HepG2 (cell line): ENCODE results near the gene TLCD3B. TPM values are rescaled to one million over a fixed set of nuclear protein-coding genes. Genes with fewer than 3 reads are reported as not detected.

ENCODE experiments used
- CC2D1A ChIP-seq: sonication (generic); formaldehyde crosslinking; IDR thresholded peaks from 2 replicates; pipeline ENCODE4 v1.8.1; 2023; ENCODE audit warnings: mild to moderate bottlenecking, missing genetic modification reagents
- ELF3 ChIP-seq: IDR thresholded peaks from 2 replicates; pipeline ENCODE4 v1.6.1; 2016; ENCODE audit warnings: missing genetic modification reagents, missing compliant biosample characterization
- FOXA1 ChIP-seq, 2 experiments: fragments of 450-650 bp in 1 of 2; sonication (generic) in 1 of 2; formaldehyde crosslinking in 1 of 2; IDR thresholded peaks; 2 replicates each; pipeline versions ENCODE4 v1.4.0 to v1.6.1; 2016 to 2020; ENCODE audit warnings: missing genetic modification reagents in 1 of 2
- HDAC2 ChIP-seq: sonication (generic); formaldehyde crosslinking; IDR thresholded peaks from 2 replicates; pipeline ENCODE4 v1.4.0; 2020; ENCODE audit warnings: missing genetic modification reagents
- NFRKB ChIP-seq: fragments of 450-650 bp; IDR thresholded peaks from 2 replicates; pipeline ENCODE4 v1.6.1; 2017
- PHF20 ChIP-seq: sonication (generic); formaldehyde crosslinking; IDR thresholded peaks from 2 replicates; pipeline ENCODE4 v1.5.0; 2020; ENCODE audit warnings: mild to moderate bottlenecking, missing genetic modification reagents
- PHF21A ChIP-seq: sonication (generic); formaldehyde crosslinking; IDR thresholded peaks from 2 replicates; pipeline ENCODE4 v1.5.0; 2020; ENCODE audit warnings: mild to moderate bottlenecking, missing genetic modification reagents
- SMAD9 ChIP-seq: sonication (generic); formaldehyde crosslinking; IDR thresholded peaks from 2 replicates; pipeline ENCODE4 v1.5.1; 2020; ENCODE audit warnings: mild to moderate bottlenecking, missing genetic modification reagents
- SMARCE1 ChIP-seq: fragments of 450-650 bp; IDR thresholded peaks from 2 replicates; pipeline ENCODE4 v1.6.1; 2017; ENCODE audit warnings: borderline replicate concordance
- TCF7 ChIP-seq: sonication (generic); IDR thresholded peaks from 2 replicates; pipeline ENCODE4 v1.6.1; 2016; ENCODE audit warnings: antibody characterized with exemption, low read depth
- TP53 ChIP-seq: sonication (generic); formaldehyde crosslinking; conservative IDR thresholded peaks from 2 replicates; pipeline ENCODE4 v1.4.0; 2020; ENCODE audit warnings: missing genetic modification reagents
- TSC22D2 ChIP-seq: sonication (generic); formaldehyde crosslinking; IDR thresholded peaks from 2 replicates; pipeline ENCODE4 v1.5.1; 2020; ENCODE audit warnings: missing genetic modification reagents, mild to moderate bottlenecking, borderline replicate concordance
- U2AF1 ChIP-seq: fragments of 200-400 bp; formaldehyde crosslinking; optimal IDR thresholded peaks from 2 replicates; pipeline ENCODE3; 2017; ENCODE audit warnings: mild to moderate bottlenecking, low read depth, low read length
- ZFX ChIP-seq: sonication (generic); formaldehyde crosslinking; IDR thresholded peaks from 2 replicates; pipeline ENCODE4 v1.4.0; 2020; ENCODE audit warnings: mild to moderate bottlenecking, low read depth, missing genetic modification reagents, moderate library complexity
- ZNF143 ChIP-seq: sonication (generic); formaldehyde crosslinking; IDR thresholded peaks from 2 replicates; pipeline ENCODE4 v1.4.0; 2020; ENCODE audit warnings: missing genetic modification reagents
- ZNF329 ChIP-seq: sonication (generic); formaldehyde crosslinking; IDR thresholded peaks from 2 replicates; pipeline ENCODE4 v1.9.0; 2021; ENCODE audit warnings: low read depth, mild to moderate bottlenecking, missing genetic modification reagents
- ZNF556 ChIP-seq: sonication (generic); formaldehyde crosslinking; IDR thresholded peaks from 2 replicates; pipeline ENCODE4 v1.4.0; 2020; ENCODE audit warnings: mild to moderate bottlenecking, missing genetic modification reagents, borderline replicate concordance
- ZNF672 ChIP-seq: sonication (generic); formaldehyde crosslinking; IDR thresholded peaks from 2 replicates; pipeline ENCODE4 v1.8.1; 2022; ENCODE audit warnings: missing genetic modification reagents
- polyA plus RNA-seq, 8 experiments: library from polyadenylated mRNA; depleted of rRNA in 3 of 8; stranded (reverse) in 7 of 8; unstranded in 1 of 8; fragments of >200 nt; fragmentation: Illumina TruSeq in 4 of 8; extraction: Trizol in 4 of 8; gene quantifications; 2 replicates each; pipeline versions ENCODE4 v1.2.1 to v1.2.3, GENCODE V29; 2011 to 2016; ENCODE audit warnings: low read depth in 4 of 8, missing spikeins in 1 of 8, mixed read lengths in 1 of 8; ENCODE audit not compliant: insufficient read depth in 1 of 8
- total RNA-seq, 5 experiments: library from RNA; depleted of rRNA; stranded (reverse); fragments of >200 nt; fragmentation: Illumina TruSeq; extraction: Trizol; gene quantifications; 2 replicates each; pipeline ENCODE4 v1.2.3, GENCODE V29; 2016; ENCODE audit warnings: low read depth in 1 of 5
- TF ChIP-seq, protein P1 (sequence below): sonication (generic); formaldehyde crosslinking; IDR thresholded peaks from 2 replicates; pipeline ENCODE4 v1.4.0; 2020; ENCODE audit warnings: low read depth, mild to moderate bottlenecking, missing genetic modification reagents
- TF ChIP-seq, protein P2 (sequence below): sonication (generic); formaldehyde crosslinking; IDR thresholded peaks from 2 replicates; pipeline ENCODE4 v1.5.1; 2020; ENCODE audit warnings: missing genetic modification reagents, mild to moderate bottlenecking, borderline replicate concordance
- TF ChIP-seq, protein P3 (sequence below): sonication (generic); formaldehyde crosslinking; IDR thresholded peaks from 2 replicates; pipeline ENCODE4 v1.5.0; 2020; ENCODE audit warnings: mild to moderate bottlenecking, missing genetic modification reagents, moderate library complexity
- TF ChIP-seq, protein P4 (sequence below): sonication (generic); formaldehyde crosslinking; IDR thresholded peaks from 2 replicates; pipeline ENCODE4 v1.5.1; 2020; ENCODE audit warnings: missing genetic modification reagents, mild to moderate bottlenecking, borderline replicate concordance

The TLCD3B gene
- total and polyA plus RNA-seq, 2 of the 13 experiments (the other 11 are each of a cell fraction or from before 2014, with no cell fraction given) = not detected

DNA sequence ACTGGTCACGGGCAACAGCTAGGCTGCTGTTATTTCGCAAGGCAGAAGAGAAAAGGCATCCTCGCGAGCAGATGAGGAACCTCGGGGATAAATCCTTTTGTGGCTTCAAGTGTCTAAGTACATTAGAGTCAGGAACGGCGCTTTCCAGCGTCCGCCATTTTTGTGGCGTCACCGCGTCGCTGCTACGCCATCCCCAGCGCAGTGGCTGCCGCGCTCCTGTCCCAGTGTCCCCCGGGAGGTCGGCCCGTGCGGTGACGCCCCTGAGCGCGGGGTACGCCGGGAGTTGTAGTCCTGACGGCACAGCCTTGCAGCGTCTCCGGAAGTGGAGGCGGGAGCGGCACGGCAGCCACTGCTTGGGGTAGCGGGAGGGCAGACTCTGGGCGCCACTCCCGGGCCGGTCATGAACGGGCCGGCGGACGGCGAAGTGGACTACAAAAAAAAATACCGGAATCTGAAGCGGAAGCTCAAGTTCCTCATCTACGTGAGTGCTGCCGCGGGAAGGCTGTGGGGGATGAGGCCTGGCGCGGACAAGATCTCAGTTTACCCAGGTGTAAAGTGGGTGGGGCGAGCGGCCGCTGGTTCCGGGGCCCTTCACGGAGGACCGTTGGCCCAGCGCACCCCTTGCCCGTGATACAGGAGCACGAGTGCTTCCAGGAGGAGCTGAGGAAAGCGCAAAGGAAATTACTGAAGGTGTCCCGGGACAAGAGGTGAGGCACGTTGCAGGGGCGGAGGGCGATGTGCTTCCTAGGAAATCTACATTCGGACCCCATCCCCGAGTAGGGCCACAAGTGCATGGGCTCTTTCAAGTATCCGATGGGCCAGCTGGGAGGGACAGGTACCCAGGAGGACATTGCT lies 34.9 kb downstream of the TLCD3B start, which contains the start of gene INO80E (continued):
- no peak for TF ChIP-seq ZNF672 (CRISPR knock-in tag)
- TF ChIP-seq, protein P1, sequence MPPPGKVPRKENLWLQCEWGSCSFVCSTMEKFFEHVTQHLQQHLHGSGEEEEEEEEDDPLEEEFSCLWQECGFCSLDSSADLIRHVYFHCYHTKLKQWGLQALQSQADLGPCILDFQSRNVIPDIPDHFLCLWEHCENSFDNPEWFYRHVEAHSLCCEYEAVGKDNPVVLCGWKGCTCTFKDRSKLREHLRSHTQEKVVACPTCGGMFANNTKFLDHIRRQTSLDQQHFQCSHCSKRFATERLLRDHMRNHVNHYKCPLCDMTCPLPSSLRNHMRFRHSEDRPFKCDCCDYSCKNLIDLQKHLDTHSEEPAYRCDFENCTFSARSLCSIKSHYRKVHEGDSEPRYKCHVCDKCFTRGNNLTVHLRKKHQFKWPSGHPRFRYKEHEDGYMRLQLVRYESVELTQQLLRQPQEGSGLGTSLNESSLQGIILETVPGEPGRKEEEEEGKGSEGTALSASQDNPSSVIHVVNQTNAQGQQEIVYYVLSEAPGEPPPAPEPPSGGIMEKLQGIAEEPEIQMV (CRISPR knock-in tag) = peak; percentile 70; the same call in 1 of the 2 replicates
- TF ChIP-seq ZNF329 (CRISPR knock-in tag) = peak; percentile 37; the same call in 1 of the 2 replicates
- TF ChIP-seq ZNF556 (CRISPR knock-in tag) = peak; percentile 83
- TF ChIP-seq, protein P2, sequence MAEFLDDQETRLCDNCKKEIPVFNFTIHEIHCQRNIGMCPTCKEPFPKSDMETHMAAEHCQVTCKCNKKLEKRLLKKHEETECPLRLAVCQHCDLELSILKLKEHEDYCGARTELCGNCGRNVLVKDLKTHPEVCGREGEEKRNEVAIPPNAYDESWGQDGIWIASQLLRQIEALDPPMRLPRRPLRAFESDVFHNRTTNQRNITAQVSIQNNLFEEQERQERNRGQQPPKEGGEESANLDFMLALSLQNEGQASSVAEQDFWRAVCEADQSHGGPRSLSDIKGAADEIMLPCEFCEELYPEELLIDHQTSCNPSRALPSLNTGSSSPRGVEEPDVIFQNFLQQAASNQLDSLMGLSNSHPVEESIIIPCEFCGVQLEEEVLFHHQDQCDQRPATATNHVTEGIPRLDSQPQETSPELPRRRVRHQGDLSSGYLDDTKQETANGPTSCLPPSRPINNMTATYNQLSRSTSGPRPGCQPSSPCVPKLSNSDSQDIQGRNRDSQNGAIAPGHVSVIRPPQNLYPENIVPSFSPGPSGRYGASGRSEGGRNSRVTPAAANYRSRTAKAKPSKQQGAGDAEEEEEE (CRISPR knock-in tag) = no peak
- TF ChIP-seq TSC22D2 = peak; percentile 56; the same call in 1 of the 2 replicates
- TF ChIP-seq, protein P3, sequence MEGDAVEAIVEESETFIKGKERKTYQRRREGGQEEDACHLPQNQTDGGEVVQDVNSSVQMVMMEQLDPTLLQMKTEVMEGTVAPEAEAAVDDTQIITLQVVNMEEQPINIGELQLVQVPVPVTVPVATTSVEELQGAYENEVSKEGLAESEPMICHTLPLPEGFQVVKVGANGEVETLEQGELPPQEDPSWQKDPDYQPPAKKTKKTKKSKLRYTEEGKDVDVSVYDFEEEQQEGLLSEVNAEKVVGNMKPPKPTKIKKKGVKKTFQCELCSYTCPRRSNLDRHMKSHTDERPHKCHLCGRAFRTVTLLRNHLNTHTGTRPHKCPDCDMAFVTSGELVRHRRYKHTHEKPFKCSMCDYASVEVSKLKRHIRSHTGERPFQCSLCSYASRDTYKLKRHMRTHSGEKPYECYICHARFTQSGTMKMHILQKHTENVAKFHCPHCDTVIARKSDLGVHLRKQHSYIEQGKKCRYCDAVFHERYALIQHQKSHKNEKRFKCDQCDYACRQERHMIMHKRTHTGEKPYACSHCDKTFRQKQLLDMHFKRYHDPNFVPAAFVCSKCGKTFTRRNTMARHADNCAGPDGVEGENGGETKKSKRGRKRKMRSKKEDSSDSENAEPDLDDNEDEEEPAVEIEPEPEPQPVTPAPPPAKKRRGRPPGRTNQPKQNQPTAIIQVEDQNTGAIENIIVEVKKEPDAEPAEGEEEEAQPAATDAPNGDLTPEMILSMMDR = peak; percentile 45; the same call in 1 of the 2 replicates
- TF ChIP-seq ZNF143 (CRISPR knock-in tag) = peak; percentile 99
- TF ChIP-seq HDAC2 (CRISPR knock-in tag) = peak; percentile 87
- TF ChIP-seq PHF20 (CRISPR knock-in tag) = peak; percentile 93
- peak; percentile 16; the same call in 1 of the 2 replicates for TF ChIP-seq TP53
- no peak for TF ChIP-seq FOXA1 (IDR thresholded peaks at IDR 0.05)
- TF ChIP-seq FOXA1 (CRISPR knock-in tag; IDR thresholded peaks at IDR 0.05) = peak; percentile 50
- TF ChIP-seq TCF7 = no peak
- TF ChIP-seq CC2D1A (CRISPR knock-in tag) = no peak
- no peak for TF ChIP-seq SMARCE1
- peak; percentile 86 for TF ChIP-seq ELF3 (CRISPR knock-in tag)
- TF ChIP-seq ZFX (CRISPR knock-in tag) = peak; percentile 93
- peak; percentile 50; the same call in 1 of the 2 replicates for TF ChIP-seq NFRKB
- peak; percentile 77 for TF ChIP-seq U2AF1
- TF ChIP-seq SMAD9 (CRISPR knock-in tag) = no peak; the same call in 1 of the 2 replicates
- peak; percentile 88 for TF ChIP-seq PHF21A
- TF ChIP-seq, protein P4, sequence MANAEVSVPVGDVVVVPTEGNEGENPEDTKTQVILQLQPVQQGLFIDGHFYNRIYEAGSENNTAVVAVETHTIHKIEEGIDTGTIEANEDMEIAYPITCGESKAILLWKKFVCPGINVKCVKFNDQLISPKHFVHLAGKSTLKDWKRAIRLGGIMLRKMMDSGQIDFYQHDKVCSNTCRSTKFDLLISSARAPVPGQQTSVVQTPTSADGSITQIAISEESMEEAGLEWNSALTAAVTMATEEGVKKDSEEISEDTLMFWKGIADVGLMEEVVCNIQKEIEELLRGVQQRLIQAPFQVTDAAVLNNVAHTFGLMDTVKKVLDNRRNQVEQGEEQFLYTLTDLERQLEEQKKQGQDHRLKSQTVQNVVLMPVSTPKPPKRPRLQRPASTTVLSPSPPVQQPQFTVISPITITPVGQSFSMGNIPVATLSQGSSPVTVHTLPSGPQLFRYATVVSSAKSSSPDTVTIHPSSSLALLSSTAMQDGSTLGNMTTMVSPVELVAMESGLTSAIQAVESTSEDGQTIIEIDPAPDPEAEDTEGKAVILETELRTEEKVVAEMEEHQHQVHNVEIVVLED (CRISPR knock-in tag) = peak; percentile 99
